Endothelial cell of umbilical vein (primary cell): ENCODE results near the gene SCARF1.

Source experiments
- CTCF ChIP-seq, 2 donors: IDR thresholded peaks; 1 replicate in 1 of 2; 2 replicates in 1 of 2; pipeline ENCODE4 v1.5.1; 2011; ENCODE audit warnings: low read length in 2 of 2, mild to moderate bottlenecking in 2 of 2, moderate library complexity in 2 of 2, control low read depth in 1 of 2, inconsistent platforms in 1 of 2, low read depth in 1 of 2; ENCODE audit not compliant: insufficient read depth in 1 of 2; ENCODE audit errors: extremely low read depth in 1 of 2
- EZH2 ChIP-seq: IDR thresholded peaks from 2 replicates; pipeline ENCODE4 v1.6.1; 2012; ENCODE audit warnings: borderline replicate concordance, low read depth, mild to moderate bottlenecking, moderate library complexity, low read length, inconsistent platforms; ENCODE audit not compliant: severe bottlenecking
- FOS ChIP-seq: IDR thresholded peaks from 2 replicates; pipeline ENCODE4 v1.6.1; 2011; ENCODE audit warnings: mild to moderate bottlenecking, low read length, moderate library complexity, borderline replicate concordance; ENCODE audit not compliant: insufficient read depth
- GATA2 ChIP-seq: IDR thresholded peaks from 2 replicates; pipeline ENCODE4 v1.7.0; 2011; ENCODE audit warnings: low read depth, mild to moderate bottlenecking, moderate library complexity, mixed read lengths, low read length; ENCODE audit not compliant: insufficient read length, insufficient read depth
- MYC ChIP-seq: IDR thresholded peaks from one replicate; pipeline ENCODE4 v1.6.1; 2011; ENCODE audit warnings: mild to moderate bottlenecking, low read depth, low read length
- POLR2A ChIP-seq: IDR thresholded peaks from 2 replicates; pipeline ENCODE4 v1.6.1; 2012; ENCODE audit warnings: low read depth, mild to moderate bottlenecking, control low read depth, low read length
- POLR2AphosphoS5 ChIP-seq: IDR thresholded peaks from 2 replicates; pipeline ENCODE4 v1.6.1; 2012; ENCODE audit warnings: low read depth, mild to moderate bottlenecking, control low read depth, low read length, moderate library complexity; ENCODE audit not compliant: insufficient read depth
- TF ChIP-seq, protein P1 (sequence below): IDR thresholded peaks from 2 replicates; pipeline ENCODE4 v1.6.1; 2011; ENCODE audit not compliant: insufficient read depth, insufficient read length

DNA sequence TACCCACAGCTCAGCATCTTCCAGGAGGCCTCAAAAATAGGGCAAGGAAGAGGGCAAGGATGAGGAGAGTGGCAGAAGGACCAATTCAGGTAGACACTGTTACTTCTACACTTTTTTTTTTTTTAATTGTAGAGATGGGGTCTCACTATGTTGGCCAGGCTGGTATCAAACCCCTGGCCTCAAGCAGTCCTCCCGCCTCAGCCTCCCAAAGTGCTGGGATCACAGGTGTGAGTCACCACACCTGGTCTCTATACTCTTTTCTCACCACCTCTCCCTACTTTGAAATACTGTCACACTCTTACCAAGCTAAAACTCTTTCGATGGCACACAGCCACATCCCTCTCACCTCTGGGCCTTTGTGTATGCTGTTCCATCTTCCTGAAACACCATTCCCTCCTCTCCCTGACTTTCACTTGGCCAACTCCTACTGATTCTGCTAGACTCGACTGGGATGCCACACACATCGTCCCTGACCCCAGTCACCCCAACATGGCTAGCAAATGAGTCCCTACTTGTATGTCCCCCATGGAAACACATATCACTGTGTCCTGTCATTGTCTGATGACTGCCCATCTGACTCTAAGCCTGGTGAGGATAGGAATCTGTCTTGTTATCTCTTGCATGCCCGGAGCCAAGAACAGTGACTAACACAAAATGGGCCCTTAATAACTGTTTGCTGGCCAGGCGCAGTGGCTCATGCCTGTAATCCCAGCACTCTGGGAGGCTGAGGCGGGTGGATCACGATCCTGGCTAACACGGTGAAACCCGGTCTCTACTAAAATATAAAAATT lies 9.7 kb downstream of the SCARF1 start:
- TF ChIP-seq CTCF (IDR thresholded peaks at IDR 0.05; ENCODE audit: extremely low read depth in 1 of 2, insufficient read depth in 1 of 2, low read depth in 1 of 2, low read length in 2 of 2) = no peak
- TF ChIP-seq EZH2 = no peak
- no peak for TF ChIP-seq MYC
- no peak for TF ChIP-seq FOS
- TF ChIP-seq POLR2A = no peak
- no peak for TF ChIP-seq GATA2
- no peak for TF ChIP-seq POLR2AphosphoS5
- TF ChIP-seq, protein P1, sequence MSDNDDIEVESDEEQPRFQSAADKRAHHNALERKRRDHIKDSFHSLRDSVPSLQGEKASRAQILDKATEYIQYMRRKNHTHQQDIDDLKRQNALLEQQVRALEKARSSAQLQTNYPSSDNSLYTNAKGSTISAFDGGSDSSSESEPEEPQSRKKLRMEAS = no peak
